K562 (cell line): Measurements from ENCODE around the gene CLIP1. TPM values are rescaled to one million over a fixed set of nuclear protein-coding genes. Genes with fewer than 3 reads are reported as not detected.

ENCODE experiments used
- ARID4B ChIP-seq: sonication (generic); formaldehyde crosslinking; IDR thresholded peaks from 2 replicates; pipeline ENCODE4 v1.8.0; 2022; ENCODE audit warnings: mild to moderate bottlenecking, missing genetic modification reagents
- ASH1L ChIP-seq: fragments of 450-650 bp; IDR thresholded peaks from 2 replicates; pipeline ENCODE4 v1.6.1; 2018; ENCODE audit warnings: borderline replicate concordance, mild to moderate bottlenecking, low read depth; ENCODE audit not compliant: partially characterized antibody
- BACH1 ChIP-seq: fragments of 200-800 bp; sonication (Bioruptor generic); IDR thresholded peaks from 2 replicates; pipeline ENCODE4 v1.6.1; 2016; ENCODE audit warnings: missing genetic modification characterization, missing compliant biosample characterization
- BRF2 ChIP-seq: IDR thresholded peaks from 3 replicates; pipeline ENCODE4 v1.6.1; 2011; ENCODE audit warnings: borderline replicate concordance, mild to moderate bottlenecking; ENCODE audit not compliant: insufficient read length, insufficient read depth
- CEBPG ChIP-seq, 3 experiments: fragments of 200-800 bp in 1 of 3; sonication (Bioruptor generic) in 1 of 3; sonication (generic) in 1 of 3; formaldehyde crosslinking in 1 of 3; IDR thresholded peaks in 2 of 3; conservative IDR thresholded peaks in 1 of 3; 2 replicates each; pipeline versions ENCODE4 v1.6.1 to v1.8.0; 2016 to 2022; ENCODE audit warnings: missing compliant biosample characterization in 2 of 3, missing genetic modification characterization in 2 of 3, mild to moderate bottlenecking in 1 of 3, missing genetic modification reagents in 1 of 3
- CXXC5 ChIP-seq: fragments of 250-450 bp; sonication (Bioruptor Pico); IDR thresholded peaks from 2 replicates; pipeline ENCODE4 v1.8.0; 2022; ENCODE audit warnings: inconsistent platforms, mild to moderate bottlenecking, moderate library complexity
- KDM4B ChIP-seq, 2 experiments: fragments of 450-650 bp in 1 of 2; sonication (generic) in 1 of 2; IDR thresholded peaks; 2 replicates each; pipeline ENCODE4 v1.6.1; 2016 to 2017; ENCODE audit warnings: borderline replicate concordance in 2 of 2, antibody characterized with exemption in 1 of 2, low read depth in 1 of 2, mild to moderate bottlenecking in 1 of 2
- MXD1 ChIP-seq: fragments of 250-450 bp; sonication (Bioruptor Pico); IDR thresholded peaks from 2 replicates; pipeline ENCODE4 v1.8.0; 2021; ENCODE audit warnings: borderline replicate concordance, mild to moderate bottlenecking, moderate library complexity; ENCODE audit not compliant: poor library complexity, severe bottlenecking
- MXI1 ChIP-seq: IDR thresholded peaks from 2 replicates; pipeline ENCODE4 v1.6.1; 2011; ENCODE audit warnings: low read depth, mild to moderate bottlenecking, improper control_type of control experiment, low read length
- MYBL2 ChIP-seq, 2 experiments: fragments of 450-650 bp in 1 of 2; sonication (generic) in 1 of 2; formaldehyde crosslinking in 1 of 2; IDR thresholded peaks; 2 replicates each; pipeline versions ENCODE4 v1.6.1 to v1.8.1; 2017 to 2022; ENCODE audit warnings: borderline replicate concordance in 1 of 2, inconsistent platforms in 1 of 2, low read depth in 1 of 2, mild to moderate bottlenecking in 1 of 2, missing genetic modification reagents in 1 of 2, moderate library complexity in 1 of 2
- NCOA2 ChIP-seq, 2 experiments: fragments of 450-650 bp; IDR thresholded peaks; 2 replicates each; pipeline ENCODE4 v1.6.1; 2018; ENCODE audit warnings: mild to moderate bottlenecking in 2 of 2, moderate library complexity in 1 of 2; ENCODE audit not compliant: partially characterized antibody in 2 of 2
- NR4A1 ChIP-seq, 2 experiments: fragments of 250-450 bp in 1 of 2; fragments of 450-650 bp in 1 of 2; sonication (Bioruptor Pico) in 1 of 2; IDR thresholded peaks; 2 replicates each; pipeline versions ENCODE4 v1.4.0 to v1.6.1; 2016 to 2020; ENCODE audit warnings: mild to moderate bottlenecking in 2 of 2, missing compliant biosample characterization in 1 of 2, missing genetic modification characterization in 1 of 2, moderate library complexity in 1 of 2
- PHTF2 ChIP-seq: fragments of 250-450 bp; sonication (Bioruptor Pico); IDR thresholded peaks from 2 replicates; pipeline ENCODE4 v1.5.0; 2021; ENCODE audit warnings: mild to moderate bottlenecking
- POU5F1 ChIP-seq: fragments of 150-350 bp; IDR thresholded peaks from 2 replicates; pipeline ENCODE4 v1.6.1; 2014; ENCODE audit warnings: borderline replicate concordance, low read length, low read depth, mild to moderate bottlenecking; ENCODE audit not compliant: partially characterized antibody
- PURB ChIP-seq: sonication (generic); formaldehyde crosslinking; IDR thresholded peaks from 2 replicates; pipeline ENCODE4 v1.9.0; 2021; ENCODE audit warnings: low read depth, mild to moderate bottlenecking, missing genetic modification reagents
- SP2 ChIP-seq: IDR thresholded peaks from 2 replicates; pipeline ENCODE4 v1.6.1; 2011; ENCODE audit warnings: mild to moderate bottlenecking, low read depth, low read length, moderate library complexity; ENCODE audit not compliant: poor library complexity, severe bottlenecking; ENCODE audit errors: extremely low read depth
- ZNF212 ChIP-seq: fragments of 450-650 bp; formaldehyde crosslinking; IDR thresholded peaks from 2 replicates; pipeline ENCODE4 v1.4.0; 2020; ENCODE audit warnings: mild to moderate bottlenecking
- ZNF253 ChIP-seq: fragments of 250-450 bp; sonication (Bioruptor Pico); conservative IDR thresholded peaks from 2 replicates; pipeline ENCODE4 v1.6.1; 2021; ENCODE audit warnings: mild to moderate bottlenecking
- ZNF584 ChIP-seq: fragments of 200-800 bp; sonication (Bioruptor generic); IDR thresholded peaks from 2 replicates; pipeline ENCODE4 v1.6.1; 2016; ENCODE audit warnings: low read depth, mild to moderate bottlenecking, missing genetic modification characterization, missing compliant biosample characterization
- polyA plus RNA-seq, 8 experiments: library from polyadenylated mRNA; depleted of rRNA in 4 of 8; stranded (reverse) in 5 of 8; unstranded in 3 of 8; fragments of >200 nt; fragmentation: Nextera tagmentation in 2 of 8; fragmentation: Illumina TruSeq in 1 of 8; extraction: Ambion mirVana in 2 of 8; extraction: Trizol in 1 of 8; gene quantifications; 2 replicates each; pipeline versions ENCODE4 v1.2.1 to v1.2.3, GENCODE V29; 2011 to 2014; ENCODE audit warnings: inconsistent platforms in 1 of 8, missing spikeins in 1 of 8
- total RNA-seq, 7 experiments: library from RNA; depleted of rRNA in 6 of 7; stranded (reverse); fragments of >200 nt in 6 of 7; fragmentation: Illumina TruSeq in 2 of 7; extraction: Trizol in 2 of 7; gene quantifications; 2 replicates each; pipeline versions ENCODE4 v1.2.1 to v1.2.3, GENCODE V29; 2011 to 2021; ENCODE audit warnings: low replicate concordance in 1 of 7

CLIP1 gene
- total and polyA plus RNA-seq, 9 of the 15 experiments (the other 6 are each of a cell fraction or from before 2014, with no cell fraction given) = 5.8 to 33.9 (median 27.6) TPM

GRCh38 chr12:122326586-122326985 is 95.9 kb downstream of the CLIP1 start (continued):
- no peak for TF ChIP-seq BRF2
- TF ChIP-seq PHTF2 (CRISPR knock-in tag) = no peak
- no peak for TF ChIP-seq CXXC5 (CRISPR knock-in tag)
- no peak for TF ChIP-seq SP2
- TF ChIP-seq NCOA2 (IDR thresholded peaks at IDR 0.05; ENCODE audit: partially characterized antibody in 2 of 2) = no peak
- TF ChIP-seq ZNF253 (CRISPR knock-in tag) = no peak
- TF ChIP-seq MXD1 (CRISPR knock-in tag) = no peak
- 0 out of 2 replicates have a peak, but pooled peaks have one; percentile 3 for TF ChIP-seq ZNF584 (CRISPR knock-in tag)
- TF ChIP-seq CEBPG (CRISPR knock-in tag; IDR thresholded peaks at IDR 0.05) = no peak
- TF ChIP-seq CEBPG (tag; conservative IDR thresholded peaks at IDR 0.05 in 1 of 2, IDR thresholded peaks at IDR 0.05 in 1 of 2) = 0 out of 4 replicates have a peak, but pooled peaks of 1 of the 2 experiments have one; percentile 14
- no peak for TF ChIP-seq ARID4B (CRISPR knock-in tag)
- no peak for TF ChIP-seq NR4A1 (CRISPR knock-in tag; IDR thresholded peaks at IDR 0.05)
- no peak for TF ChIP-seq NR4A1 (tag; IDR thresholded peaks at IDR 0.05)
- no peak for TF ChIP-seq MYBL2 (IDR thresholded peaks at IDR 0.05; ENCODE audit: low read depth)
- TF ChIP-seq MYBL2 (CRISPR knock-in tag; IDR thresholded peaks at IDR 0.05; ENCODE audit: borderline replicate concordance) = no peak
- TF ChIP-seq POU5F1 = no peak
- no peak for TF ChIP-seq MXI1
- TF ChIP-seq ASH1L = no peak
- no peak for TF ChIP-seq PURB (CRISPR knock-in tag)
- TF ChIP-seq BACH1 (tag) = 0 out of 2 replicates have a peak, but pooled peaks have one; percentile 31
- TF ChIP-seq KDM4B (IDR thresholded peaks at IDR 0.05; ENCODE audit: borderline replicate concordance in 2 of 2, low read depth in 1 of 2) = no peak
- TF ChIP-seq ZNF212 (CRISPR knock-in tag) = no peak
